WI38 (cell line): ENCODE measurements around the gene LIPJ.

ENCODE experiments used
- H3K4me3 ChIP-seq: 2 replicates; pipeline ENCODE4 v1.5.1; 2011; ENCODE audit warnings: low read depth, mild to moderate bottlenecking, control low read depth, low read length
- CTCF ChIP-seq: IDR thresholded peaks from 2 replicates; pipeline ENCODE4 v1.5.1; 2012; ENCODE audit warnings: low read depth, mild to moderate bottlenecking, control low read depth, low read length

LIPJ gene

DNA sequence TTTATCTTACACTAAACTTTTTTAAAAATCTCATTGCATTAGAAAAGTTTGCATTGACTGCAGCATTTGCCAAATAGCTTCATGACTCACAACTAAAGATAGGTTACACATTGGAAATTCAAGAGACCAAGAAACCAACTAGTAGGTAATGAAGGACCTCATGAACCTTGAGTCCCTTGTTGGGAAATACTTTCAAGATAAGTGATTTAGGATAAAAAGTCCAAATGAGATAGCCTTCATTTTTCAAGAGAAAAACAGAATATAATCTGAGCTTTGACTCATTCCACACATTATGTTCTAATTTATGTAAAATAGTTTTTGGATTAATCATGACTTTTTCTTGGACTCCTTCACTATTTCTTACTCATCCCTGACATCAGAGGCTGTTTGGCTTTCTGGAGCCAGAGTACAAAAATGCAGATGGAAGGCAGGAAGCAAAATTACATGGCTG is 64.6 kb downstream of the LIPJ start:
- no peak for TF ChIP-seq CTCF
- no peak overlapping the region for H3K4me3 ChIP-seq

- no peak for TF ChIP-seq CTCF
- no peak overlapping the region for H3K4me3 ChIP-seq
These were observed 66.1 kb downstream of the LIPJ start for GRCh38 chr10:88652616-88653015.
